ENCODE results near the gene JTB. TPM values are rescaled to one million over a fixed set of nuclear protein-coding genes. Genes with fewer than 3 reads are reported as not detected.
"Not testable (repeated sequence)": the region's sequence is repeated elsewhere in the genome, so short reads cannot be mapped to it uniquely, and the experiment has no call there.

JTB gene
- total RNA-seq (2014; rRNA removed; shearing (Covaris generic)), result 216 and 291 TPM in 2 replicates

DNA sequence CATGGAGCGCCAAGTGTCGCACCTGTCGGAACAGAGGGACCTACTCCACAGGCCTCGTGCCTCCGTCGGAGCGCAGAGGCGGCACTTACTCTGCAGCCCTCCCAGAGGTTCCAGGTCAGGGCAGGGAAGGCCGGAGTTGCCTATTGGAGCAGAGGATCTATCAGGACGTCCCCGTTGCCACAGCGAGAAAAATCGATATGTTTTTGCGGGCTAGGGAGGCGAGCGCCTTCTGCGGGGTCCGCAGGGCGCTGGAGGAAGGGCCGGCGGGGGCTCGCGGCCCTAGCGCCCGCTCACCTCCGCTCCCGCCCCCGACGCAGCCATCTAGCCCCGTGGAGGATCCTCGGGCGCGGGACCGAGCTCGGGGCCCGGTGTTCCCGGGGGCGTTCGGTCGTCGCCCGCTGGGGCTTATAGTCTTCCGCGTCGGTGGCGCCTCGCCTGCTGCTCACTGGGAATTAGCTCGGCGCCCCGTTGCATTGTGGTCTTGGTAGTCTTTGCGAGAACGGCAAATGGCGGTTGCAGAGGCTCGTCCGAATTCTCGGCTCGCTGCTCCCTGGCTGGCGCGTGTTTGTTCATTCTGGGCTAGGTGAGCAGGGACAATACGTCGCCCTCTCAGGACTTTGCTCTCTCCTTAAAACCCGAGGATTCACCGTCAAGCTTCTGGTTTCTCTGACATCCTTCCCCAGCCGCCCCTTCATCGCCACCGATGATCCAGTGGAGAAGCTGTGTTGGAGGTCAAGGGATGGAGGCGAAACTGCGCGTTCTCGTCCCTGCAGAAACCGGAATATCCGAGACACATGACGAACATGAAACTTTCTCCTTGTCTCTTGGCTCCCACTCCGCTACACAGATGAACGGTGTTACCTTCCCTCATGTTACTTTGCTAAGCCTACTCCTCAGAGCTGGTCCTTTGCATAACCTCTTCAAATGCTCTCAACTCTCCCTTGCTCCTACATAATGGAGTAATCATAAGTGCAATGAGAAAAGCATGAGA is at the start of gene JTB:
JTB (minus strand) TSS at position 425 of the 991 bp plus-strand sequence; CDS start at position 3, 422 bp downstream.
- DNase-seq (ENCODE audit: low read depth), result peak; percentile 89

DNA sequence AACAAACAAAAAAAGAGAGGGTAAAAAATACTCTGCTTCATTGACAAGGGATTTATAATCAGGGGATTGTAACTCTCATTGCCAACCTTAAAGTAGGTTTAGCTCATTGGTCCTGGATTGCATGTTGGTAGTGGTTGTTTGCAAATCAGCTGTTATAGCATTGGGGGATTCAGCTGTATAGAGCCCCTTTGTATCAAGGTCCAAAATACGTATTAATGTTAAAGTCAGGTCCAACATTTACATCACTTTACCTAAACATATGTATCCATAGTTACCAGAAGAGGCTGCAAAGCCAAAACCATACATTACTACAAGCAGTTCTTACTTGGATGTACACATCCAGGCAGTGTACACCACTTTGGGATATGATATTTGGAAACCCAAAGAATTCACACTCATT is 42.5 kb upstream of the JTB start:
- DNase-seq (ENCODE audit: low read depth), result no peak

DNA sequence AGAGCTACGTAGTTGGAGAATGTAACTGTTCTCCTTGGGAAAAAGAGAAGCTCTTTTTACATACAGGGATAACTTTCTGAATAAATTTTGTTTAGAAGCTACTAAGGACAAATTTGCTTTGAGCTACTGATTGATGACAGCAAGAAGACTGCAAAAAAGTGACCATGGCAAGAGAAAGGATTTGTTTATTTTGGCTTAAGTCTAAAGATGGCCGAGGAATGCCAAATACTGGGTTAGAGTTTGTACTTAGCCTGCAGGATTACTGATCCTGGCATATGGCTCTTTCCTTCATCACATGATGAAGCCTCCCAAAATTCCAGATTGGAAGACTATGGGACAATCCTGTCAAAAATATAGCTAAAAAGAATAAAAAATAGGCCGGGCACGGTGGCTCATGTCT is 41.8 kb upstream of the JTB start:
- DNase-seq (ENCODE audit: low read depth), result no peak

DNA sequence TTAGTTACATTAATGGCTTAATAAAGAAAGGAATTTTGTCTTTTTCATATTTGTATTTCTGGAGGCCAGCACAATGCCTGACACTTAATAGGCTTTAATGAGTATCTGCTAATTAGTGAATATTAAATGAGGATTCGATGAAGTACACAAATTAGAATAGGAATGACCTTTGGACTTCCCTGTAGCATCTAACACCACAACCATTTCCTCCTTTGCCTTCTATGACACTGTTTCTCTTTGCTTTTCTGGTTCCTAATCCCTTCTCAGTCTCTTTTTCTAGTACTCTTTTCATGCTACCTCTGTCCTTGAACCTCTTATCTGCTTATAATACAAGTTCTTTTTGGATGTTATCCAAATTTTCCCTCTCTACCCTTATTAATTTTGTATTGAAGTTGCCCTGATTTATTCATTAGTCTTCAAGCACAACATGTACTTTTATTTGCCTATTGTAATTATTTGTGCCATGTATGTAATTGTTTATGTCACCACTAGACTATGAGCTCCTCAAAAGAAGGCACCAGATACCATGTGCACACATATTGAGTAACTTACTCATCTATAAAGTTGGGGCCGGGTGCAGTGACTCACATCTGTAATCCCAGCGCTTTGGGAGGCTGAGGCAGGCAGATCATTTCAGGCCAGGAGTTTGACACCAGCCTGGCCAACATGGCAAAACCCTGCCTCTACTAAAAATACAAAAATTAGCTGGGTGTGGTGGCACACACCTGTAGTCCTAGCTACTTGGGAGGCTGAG is 36.9 kb upstream of the JTB start:
- no peak for DNase-seq (ENCODE audit: low read depth)

DNA sequence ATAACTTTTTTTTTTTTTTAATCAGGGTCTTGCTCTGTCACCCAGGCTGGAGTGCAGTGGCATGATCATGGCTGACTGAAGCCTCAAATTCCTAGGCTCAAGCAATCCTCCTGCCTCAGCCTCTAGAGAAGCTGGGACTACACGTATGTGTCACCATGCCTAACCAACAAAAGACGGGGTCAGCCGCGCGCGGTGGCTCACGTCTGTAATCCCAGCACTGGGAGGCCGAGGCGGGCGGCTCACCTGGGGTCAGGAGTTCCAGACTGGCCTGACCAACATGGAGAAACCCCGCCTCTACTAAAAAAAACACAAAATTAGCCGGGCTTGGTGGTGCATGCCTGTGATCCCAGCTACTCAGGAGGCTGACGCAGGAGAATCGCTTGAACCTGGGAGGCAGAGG is 35.1 kb upstream of the JTB start:
- not testable (repeated sequence) for DNase-seq (ENCODE audit: low read depth)

DNA sequence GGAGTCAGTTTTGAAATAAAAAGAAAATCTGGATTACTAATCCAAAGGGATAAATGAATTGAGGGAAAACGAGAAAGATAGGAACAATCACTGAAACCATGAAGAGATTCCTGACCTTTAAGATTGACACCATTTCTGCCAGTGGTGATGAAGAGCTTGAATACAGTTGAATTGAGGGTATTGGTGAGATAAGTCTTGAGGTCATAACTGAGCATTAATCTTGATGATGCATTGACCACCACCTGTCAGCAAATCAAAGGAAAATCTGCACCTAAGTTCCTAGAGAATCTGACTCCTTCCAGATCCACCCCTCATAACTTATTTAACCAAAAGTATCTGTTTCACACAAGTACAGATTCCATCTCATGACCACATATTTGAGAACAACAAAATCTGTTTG is 34.7 kb upstream of the JTB start:
- DNase-seq (ENCODE audit: low read depth), result no peak

DNA sequence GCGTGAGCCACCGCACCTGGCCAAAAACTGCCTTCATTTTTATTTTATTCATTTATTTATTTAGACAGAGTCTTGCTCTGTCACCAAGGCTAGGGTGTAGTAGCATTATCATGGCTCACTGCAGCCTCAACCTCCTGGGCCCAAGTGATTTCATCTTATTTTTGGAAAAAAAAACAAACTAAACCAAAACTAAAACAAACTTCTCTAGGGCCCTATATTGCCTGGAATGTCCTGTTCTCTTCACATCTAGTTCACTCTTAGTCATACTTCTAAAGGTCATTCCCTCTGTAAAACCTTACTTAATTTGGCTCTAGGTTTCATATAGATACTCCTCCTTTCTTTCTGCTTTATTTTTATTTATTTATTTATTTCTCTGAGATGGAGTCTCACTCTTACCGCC is 28.7 kb upstream of the JTB start:
- DNase-seq (ENCODE audit: low read depth), result peak; percentile 29

DNA sequence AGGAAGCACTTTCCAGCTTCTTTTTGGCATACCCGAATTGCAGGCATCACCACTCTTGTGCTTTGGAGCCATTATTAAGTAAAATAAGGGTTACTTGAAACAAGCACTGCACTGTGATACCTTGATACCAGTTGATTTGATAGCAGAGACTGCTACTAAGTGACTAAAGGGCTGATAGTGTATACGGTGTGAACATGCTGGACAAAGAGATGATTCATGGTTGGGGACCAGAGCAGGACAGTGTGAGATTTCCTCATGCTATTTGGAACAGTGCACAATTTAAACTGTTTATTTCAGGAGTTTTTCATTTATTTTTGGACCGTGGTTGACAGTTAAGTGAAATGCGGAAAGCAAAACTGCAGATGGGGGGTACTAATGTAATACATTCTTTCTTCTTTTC is 22.9 kb upstream of the JTB start:
- no peak for DNase-seq (ENCODE audit: low read depth)

DNA sequence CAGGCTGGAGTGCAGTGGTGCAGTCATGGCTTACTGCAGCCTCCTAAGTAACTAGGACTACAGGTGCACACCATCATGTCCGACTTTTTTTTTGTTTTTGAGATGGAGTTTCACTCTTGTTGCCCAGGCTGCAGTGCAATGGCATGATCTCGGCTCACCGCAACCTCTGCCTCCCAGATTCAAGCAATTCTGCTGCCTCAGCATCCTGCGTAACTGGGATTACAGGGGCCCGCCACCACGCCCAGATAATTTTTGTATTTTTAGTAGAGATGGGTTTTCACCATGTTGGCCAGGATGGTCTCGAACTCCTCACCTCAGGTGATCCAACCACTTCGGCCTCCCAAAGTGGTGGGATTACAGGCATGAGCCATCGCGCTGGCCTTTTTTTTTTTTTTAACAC is 19.4 kb upstream of the JTB start:
- DNase-seq (ENCODE audit: low read depth), result not testable (repeated sequence)

DNA sequence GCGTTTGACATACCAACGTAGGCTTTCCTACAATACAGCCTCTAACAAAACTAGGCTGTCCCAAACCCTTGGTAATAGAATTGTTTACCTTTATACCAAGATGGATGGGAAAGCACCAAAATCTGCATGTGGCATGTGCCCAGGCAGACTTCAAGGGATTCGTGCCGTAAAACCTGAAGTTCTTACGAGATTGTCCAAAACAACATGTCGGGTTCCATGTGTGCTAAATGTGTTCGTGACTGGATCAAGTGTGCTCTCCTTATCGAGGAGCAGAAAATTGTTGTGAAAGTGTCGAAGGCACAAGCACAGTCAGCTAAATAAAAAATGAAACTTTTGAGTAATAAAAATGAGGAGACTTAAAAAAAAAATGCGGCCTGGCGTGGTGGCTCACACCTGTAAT is 18.2 kb upstream of the JTB start:
- no peak for DNase-seq (ENCODE audit: low read depth)

DNA sequence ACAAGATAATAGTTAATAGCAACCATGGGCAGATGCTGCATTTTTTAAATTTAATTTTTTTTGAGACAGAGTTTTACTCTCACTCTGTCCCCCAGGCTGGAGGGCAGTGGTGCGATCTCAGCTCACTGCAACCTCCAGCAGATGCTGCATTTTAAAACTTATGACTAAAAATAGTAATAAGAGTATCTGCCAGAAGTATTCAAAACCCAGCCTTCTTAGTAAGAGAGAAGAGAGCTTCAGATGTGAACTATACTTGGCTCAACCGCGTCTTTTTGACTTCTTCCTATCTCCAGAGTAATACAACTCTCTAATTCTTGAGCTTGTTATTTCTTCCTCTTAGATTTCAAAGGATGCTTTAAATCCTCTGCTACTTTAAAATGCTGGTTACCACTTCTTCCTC is 17.7 kb upstream of the JTB start:
- DNase-seq (ENCODE audit: low read depth), result no peak

DNA sequence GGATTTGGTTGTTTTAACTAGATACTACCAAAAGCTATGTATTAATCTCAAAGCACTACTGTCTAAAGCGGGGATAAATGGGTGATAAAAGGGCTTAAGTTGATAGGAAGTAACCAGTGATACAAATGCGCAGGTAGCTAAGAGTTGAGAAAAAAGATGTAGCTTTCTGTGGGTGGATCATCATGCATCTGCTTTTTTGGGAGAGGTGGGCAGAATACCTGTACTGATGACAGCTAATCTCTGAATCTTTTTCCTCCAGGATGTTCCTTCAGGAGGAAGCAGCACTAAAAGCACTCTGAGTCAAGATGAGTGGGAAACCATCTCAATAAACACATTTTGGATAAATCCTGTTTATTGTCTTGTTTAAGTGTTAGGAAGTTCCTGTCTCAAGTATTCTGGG is 14.3 kb upstream of the JTB start:
- no peak for DNase-seq (ENCODE audit: low read depth)

DNA sequence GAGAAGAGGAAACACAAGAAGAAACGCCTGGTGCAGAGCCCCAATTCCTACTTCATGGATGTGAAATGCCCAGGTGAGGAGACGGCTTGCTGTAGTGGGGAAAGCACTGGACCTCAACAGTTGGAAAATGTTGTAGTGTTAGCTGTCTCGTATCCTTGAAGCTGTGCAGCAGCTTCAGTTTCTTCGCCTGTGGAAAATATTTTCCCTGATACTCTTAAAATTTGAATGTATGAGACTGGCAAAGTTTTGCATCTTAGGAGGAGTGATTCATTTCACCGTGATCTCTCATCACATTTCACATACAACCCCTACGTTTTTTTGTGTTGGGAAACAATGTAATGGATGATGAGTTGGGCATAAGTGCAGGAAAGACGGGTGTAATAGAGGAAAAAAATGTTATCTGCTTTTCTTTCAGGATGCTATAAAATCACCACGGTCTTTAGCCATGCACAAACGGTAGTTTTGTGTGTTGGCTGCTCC is 13.7 kb upstream of the JTB start:
- no peak for DNase-seq (ENCODE audit: low read depth)

DNA sequence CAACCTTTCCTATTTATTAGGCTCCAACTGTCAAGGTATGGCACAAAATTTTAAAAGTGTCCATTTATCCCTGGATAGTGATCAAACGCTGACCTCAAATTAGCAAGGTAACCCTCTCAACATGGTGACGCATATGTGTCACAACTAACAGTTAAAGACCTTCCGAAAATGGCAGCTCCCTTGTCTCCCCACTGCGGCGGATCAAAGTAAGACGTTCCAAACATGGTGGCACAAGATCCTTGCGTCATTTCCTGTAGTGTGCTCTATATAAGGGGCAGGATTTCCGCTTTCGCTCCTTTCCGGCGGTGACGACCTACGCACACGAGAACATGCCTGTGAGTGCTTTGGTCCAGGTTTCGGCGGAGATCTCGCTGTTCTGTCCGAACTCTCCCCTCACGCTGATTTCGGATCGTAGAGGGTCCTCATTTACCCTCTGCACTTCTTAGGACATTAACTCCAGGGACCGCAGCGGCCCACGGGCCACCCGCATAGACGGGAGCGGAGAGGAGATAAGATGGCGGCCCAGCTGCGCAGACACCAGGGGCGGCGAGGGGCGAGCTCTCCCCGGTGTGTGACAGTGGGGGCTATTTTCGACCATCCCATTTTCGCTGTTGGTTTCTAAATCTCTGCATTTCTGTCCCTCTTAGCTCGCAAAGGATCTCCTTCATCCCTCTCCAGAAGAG is 13.1 kb upstream of the JTB start, which contains the start of gene RPS27:
RPS27 (plus strand) TSS at position 295 of the 683 bp plus-strand sequence; CDS start at position 330, 35 bp downstream.
- peak; percentile 97 for DNase-seq (ENCODE audit: low read depth)

DNA sequence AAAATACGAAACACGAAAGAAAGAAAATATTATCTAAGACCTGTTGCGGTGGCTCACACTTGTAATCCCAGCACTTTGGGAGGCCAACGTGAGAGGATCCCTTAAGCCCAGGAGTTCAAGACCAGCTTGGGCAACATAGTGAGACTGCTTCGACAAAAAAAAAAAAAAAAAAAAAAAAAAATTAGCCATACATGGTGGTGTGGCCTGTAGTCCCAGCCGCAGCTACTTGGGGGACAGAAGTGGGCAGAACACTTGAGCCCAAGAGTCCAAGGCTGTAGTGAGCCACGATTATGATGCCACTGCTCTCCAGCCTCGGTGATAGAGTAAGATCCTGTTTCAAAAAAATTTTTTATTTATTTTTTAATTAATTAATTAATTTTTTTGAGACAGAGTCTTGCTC is 10.1 kb upstream of the JTB start:
- no peak for DNase-seq (ENCODE audit: low read depth)

DNA sequence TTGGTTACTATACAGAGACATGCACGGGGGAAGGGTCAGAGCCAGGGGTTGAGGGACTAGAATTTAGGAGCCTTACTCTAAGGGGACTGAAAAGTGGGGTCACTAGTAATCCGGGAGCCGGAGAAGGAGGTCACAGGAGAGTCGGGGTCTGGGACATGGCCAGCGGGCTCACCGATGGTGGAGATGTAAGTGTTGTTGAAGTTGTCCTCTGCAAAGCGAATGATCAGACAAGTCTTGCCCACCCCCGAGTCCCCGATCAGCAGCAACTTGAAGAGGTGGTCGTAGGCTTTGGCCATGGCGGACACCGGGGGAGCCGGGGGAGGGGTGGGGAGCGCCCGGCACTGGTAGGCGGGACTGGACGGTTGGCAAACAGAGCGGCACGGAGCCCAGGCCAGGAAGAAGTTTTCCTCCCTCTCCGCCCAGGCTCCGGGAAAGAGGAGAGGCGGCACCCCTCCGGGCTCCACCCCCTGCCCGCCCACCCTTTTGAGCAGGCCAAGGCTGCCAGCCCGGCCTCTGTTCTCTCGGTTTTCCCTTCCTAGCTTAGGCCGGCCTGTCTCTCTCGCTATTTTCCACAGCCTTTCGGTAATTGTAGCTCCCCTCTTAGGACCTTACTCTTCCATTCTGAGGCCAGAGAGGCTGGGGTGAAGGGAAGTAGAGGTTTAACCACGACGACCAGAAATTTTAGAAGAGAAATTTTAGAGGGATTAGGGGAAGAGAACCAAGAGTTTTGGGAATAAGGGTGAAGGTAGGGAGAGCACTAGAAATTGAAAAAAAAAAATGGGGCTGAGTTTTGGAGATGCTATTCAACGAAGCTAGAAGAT is 8.7 kb upstream of the JTB start, which contains the start of gene RAB13:
RAB13 (minus strand) TSS at position 399 of the 821 bp plus-strand sequence; CDS start at position 296, 103 bp downstream.
- DNase-seq (ENCODE audit: low read depth), result peak; percentile 94

DNA sequence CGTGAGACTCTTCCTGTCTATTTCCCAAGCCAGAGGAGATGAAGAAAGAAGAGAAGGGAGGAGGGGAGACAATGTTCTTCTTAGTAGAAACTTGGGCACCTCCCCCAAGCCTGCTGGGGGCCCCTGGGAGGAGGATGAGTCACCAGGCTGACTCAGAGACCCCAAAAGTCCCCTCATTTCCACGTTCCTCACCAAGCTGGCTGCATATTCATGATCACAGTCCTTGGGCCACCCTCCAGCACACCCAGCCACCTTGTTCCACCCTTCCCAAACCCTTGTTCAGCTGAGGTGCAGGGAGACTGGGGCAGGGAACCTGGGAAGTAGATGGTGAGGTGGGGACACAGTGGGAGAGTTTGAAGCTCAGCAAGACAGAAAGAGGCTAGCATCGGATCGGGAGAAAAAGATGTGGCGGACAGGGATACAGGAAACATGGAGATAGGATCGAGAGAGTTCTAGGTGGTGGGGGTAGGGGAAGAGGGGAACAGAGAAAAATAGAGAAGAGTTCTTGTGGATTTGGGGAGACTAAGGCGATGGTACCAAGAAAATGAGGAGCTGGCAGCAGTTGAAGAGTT is 8.0 kb upstream of the JTB start:
- DNase-seq (ENCODE audit: low read depth), result peak; percentile 88

DNA sequence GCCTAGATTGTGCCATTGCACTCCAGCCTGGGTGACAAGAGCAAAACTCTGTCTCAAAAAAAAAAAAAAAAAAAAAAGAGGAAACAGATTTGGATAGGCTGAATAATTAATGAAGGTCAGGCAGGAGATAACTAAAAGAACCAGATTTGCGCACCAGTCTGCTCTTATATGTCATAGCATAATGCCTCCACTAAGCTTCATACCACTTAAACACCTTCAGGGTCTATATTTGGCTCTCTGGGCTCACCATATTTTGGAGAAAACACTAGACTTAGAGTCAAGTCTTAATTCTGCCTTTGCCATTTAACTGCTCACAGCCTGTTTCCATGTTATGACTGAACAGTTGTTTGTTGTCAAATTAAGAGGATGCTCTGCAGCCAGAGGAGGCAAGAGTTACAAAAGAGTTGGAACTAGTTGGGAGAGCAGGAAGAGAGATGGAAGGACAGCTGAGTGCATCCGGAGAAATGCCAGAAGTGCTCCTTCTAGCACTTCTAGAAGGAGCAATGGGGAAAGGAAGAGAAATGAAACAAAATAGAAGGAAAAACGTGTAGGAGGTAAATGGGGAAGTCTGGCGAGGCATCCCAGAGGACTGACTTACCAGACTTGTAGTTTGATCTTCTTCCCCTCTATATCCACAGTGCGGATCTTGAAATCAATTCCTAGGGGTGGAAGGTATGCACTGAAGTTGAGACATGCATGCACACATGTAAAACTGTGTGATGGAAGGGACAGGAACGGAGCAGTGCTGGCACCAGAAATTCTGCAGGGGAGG is 6.8 kb upstream of the JTB start:
- DNase-seq (ENCODE audit: low read depth), result no peak

DNA sequence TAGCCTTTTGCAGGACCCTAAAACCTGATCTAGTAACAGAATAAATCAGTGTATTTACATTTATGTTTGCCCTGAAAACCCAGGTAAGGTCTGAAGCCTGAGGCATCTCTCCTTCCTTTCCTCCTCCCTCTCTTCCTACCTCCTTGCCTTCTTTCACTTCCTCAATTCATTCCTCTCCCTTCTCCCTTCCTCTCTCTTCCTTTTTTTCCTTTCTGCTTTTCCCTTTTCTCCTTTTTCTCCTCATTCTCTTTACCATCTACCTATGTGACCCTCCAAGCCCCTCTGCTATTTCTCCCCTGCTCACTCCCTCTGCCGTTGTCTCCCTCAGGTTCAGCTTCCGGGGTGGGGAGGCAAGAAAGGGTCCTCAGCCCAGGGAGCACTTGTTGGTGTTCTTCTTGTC is 4.3 kb upstream of the JTB start:
- DNase-seq (ENCODE audit: low read depth), result not testable (repeated sequence)

DNA sequence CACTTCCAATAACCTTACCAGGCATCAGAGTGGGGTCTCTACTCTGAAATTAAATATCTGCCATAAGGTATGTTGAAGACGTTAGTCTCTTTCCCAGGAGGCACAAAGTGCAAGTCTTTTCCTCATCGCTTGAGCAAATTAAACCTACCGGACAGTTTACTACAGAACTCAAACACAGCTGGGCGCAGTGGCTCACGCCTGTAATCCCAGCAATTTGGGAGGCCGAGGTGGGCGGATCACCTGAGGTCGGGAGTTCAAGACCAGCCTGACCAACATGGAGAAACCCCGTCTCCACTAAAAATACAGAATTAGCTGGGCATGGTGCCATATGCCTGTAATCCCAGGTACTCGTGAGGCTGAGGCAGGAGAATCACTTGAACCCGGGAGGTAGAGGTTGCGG is 1.6 kb upstream of the JTB start:
- DNase-seq (ENCODE audit: low read depth), result not testable (repeated sequence)

Data from Daoy (cell line).